Hematopoietic multipotent progenitor cell treated with erythropoietin and hydrocortisone succinate and interleukin-3 and kit ligand, for 17 days (in vitro differentiated cells): ENCODE results near the gene PCDHGC4.

Experiments used
- DNase-seq: peaks from one replicate; pipeline ENCODE4 v3.0.0-alpha.2; 2015; ENCODE audit warnings: low spot score

The PCDHGC4 gene

DNA sequence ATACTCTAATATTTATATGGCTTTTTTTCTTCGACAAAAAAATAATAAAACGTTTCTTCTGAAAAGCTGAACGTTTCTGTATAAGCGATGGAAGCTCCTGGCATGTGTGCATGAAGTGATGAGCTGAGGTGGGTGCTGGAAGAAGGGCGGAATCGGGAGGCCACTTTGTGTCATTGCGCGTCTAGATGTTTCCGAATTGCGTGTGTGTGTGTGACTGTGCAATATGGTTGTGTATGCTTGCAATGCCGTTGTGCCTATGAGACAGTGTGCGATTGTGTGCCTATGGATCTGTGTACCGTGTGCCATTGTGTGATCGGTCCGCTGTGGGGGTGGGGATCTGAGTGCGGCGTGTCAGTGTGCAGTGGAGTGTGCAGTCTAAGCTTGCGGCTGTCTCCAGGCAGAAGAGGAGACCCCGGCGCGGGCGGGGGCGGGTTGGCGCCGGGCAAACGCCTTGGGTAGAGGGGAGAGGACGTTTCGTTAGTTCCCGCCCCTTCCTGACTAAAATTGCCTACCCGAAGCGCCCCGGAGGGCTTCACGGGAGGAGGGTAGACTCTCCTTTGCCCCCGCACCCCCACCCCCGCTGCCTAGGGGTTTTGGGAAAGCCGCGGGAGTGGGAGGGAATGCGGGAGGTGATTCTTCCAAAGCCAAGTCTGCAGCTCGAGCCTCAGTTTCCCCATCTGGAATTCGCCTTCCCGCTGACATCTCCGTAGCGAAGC, 28.2 kb downstream of the PCDHGC4 start:
- DNase-seq = no peak

DNA sequence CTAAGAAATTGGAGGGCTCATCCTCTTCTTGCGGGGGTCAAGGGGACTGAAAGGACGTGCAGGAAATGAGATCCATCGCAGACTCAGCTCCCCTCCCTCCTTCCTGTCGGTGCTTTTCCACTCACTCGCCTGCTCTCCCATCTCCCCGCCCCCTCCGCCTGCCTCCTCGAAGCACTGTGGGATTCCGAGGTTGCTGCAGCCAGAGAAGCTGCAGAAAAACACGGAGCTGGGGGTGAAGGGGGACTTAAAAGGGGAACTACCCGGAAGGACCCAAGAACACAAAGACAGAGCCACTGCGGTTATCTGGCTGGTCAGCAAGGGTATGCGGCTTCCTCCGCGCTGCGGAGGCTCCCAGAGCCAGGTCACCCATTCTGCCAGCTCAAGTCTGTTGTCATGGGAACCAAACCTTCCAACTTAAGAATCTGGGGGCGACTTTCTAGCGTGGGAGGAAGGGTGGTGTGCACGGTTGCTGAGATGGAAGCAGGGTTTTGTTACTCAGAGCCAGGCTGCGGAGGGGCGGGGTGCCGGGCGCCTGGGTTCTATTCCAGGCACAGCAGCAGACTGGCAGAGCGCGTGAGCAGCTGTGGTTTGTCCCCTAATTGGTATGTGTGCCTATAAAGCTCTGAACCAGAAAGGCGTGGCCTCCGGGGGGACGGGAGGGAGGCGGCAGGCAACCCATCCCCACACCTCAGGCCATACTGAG, 28.9 kb downstream of the PCDHGC4 start:
- no peak for DNase-seq

DNA sequence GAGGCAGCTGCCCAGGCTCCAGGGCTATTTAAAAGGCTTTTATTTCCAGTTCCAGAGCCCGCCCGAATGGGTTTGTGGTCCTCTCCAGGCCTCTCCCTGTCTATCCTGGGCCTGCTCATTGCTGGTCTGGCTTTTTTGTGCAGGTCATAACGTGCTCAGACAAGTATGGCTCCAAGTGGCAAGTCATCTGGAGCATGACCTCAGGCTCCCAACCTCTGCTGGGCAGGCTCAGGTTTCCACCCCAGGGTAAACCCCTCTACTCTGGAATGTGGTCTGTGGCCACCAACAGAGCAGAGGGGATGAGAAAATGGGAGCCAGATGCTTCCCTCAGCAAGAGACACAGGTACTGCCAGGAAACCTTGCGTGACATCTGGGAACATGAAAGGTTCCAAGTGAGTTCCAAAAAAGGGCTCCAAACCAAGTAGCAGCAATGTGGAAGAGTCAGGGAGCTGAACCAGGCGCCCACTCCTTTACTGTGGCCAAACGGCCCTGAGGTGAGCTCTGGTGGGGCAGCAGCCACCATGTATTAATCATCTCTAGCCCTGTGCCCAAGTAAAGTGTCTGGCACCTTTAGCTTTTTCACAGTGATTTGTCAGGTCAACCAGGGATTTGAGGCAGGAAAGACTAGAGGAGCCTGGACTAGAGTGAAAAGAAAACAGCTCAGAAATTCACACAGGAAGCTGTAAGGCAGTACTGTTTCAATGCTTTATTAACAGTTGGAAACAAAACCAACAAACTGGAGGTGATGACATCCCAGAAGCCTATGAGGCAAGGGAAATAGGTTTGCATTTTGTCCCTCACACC, 29.7 kb downstream of the PCDHGC4 start:
- no peak for DNase-seq

DNA sequence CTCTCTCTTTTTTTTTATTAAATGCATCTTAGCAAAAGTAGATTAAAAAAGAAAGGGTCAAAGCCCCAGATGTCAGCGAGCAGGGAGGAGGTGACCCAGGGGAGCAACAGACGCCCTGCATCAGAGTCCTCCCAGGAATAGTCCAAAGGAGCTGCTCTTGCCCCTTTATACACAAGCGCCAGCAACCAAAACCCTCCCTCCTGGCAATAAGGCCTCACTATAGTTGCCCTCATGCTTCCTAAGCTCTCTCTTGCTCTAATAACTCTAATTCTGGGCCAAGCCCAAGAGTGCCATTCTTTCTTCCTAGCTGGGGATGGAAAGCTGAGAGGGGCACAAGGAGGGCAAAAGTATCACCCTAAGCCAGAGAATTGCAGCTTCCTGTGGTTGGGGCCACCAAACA, 30.3 kb downstream of the PCDHGC4 start:
- DNase-seq = no peak

DNA sequence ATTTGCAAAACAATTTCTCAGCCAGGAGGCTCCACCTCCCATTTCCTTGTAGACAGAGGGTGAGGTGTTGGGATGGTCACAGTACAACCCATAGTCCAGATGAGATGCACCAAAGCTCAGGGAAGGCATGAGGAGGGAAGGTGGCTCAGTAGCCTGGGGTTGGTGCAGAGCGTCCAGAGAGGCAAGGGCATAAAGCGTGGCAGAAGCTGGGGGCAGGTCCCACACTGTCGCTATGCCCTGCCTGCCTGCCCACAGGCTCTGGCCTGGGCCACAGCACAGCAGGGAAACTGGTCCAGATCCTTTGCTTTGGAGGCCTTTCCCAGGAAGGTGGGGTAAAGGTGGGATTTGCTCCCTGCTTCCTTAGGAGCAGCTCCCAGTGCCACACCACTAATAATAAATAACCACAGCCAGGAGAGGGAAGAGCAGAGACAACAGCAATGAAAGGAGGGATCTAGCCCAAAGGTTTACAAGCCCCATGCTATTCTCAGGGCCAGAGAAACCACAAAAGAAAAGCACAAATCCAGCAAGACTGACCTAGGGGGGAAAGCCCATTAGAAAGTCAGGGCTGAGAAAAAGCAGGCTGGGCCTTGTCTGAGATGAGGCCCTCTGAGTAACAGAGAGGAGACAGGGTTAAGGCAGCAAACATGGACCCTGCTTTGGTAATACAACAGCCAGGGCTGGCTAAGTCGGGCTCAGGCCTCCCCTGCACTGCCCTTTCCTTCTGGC, 31.3 kb downstream of the PCDHGC4 start:
- DNase-seq = no peak

DNA sequence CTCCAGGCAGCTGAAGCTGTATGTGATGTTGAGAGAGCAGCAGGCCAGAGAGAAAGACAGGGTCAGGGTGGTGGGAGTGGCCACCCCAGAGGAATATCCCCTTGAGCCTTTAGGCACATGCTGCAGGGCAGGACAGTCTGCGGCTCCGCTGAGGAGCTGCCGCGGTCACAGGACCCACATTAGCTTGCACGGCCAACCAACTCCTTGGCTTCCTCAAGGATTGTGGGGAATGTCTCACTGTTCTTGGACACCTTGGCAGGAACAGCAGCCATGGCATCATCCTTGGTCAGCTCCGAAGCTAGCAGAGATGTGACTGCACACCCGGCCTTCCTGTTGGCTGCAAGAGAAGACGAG, 31.8 kb downstream of the PCDHGC4 start:
- no peak for DNase-seq

DNA sequence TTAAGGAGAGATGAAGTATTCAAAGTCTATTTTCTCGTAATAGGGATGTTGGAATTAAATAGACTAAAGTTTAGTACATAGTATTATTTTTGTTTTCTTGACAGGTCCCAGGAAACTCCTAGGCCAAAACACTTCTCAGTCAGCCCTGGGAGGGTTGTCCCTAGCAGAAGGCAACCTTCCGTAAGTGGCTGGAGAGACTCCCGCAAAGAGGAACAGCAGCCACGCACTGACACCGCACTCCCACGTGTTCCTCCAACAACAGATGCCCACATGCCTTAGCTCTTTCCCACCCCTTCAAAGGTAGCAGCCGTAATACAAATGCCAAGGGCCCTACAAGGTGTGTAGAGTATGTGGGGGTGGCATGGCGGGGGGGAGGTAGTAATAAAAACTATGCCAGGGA, 32.5 kb downstream of the PCDHGC4 start:
- no peak for DNase-seq

DNA sequence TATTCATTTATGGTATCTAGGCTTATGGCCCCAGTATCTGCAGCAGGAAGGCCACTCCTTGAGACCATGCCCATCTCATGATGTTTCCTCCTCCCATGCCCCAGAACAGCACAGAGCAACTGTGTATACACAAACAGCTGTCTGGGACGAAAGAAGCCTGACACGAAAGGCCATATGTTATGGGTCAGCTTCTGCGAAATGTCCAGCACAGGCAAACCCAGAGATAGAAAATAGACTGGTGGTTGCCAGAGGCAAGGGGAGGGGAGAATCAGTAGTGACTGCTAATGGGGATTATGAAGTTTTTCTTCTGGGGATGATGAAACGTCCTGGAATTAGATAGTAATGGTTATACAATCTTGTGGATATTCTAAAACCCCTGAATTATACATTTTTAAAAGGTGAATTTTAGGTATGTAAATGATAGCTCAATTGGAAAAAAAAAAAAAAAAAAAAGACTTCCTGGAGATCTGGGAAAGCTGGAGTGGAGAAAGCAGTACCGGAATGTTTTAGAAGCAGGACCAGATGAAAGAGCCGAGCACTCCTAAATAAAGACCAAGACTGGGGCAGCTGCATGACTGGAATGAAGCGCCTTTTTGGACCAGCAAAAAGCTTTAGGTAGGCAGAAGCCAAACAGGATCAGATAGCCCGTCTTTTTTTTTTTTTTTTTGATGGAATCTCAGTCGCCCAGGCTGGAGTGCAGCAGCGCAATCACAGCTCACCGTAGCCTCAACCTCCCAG, 33.2 kb downstream of the PCDHGC4 start:
- DNase-seq = no peak

DNA sequence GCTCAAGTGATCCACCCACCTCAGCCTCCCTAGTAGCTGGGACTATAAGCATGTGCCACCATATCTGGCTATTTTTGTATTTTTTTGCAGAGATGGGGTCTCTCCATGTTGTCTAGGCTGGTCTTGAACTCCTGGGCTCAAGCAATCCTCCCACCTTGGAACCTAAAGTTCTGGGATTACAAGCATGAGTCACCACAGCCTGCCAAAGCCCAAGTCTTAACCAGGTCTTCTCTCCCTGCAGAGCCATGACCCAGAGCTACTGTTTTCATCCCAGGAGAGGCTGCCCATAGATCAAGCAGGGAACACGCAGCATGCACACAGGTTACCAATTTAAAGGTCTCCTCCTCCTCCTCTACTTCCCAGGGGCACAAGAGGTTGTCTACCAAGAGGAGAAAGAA, 33.8 kb downstream of the PCDHGC4 start:
- no peak for DNase-seq

DNA sequence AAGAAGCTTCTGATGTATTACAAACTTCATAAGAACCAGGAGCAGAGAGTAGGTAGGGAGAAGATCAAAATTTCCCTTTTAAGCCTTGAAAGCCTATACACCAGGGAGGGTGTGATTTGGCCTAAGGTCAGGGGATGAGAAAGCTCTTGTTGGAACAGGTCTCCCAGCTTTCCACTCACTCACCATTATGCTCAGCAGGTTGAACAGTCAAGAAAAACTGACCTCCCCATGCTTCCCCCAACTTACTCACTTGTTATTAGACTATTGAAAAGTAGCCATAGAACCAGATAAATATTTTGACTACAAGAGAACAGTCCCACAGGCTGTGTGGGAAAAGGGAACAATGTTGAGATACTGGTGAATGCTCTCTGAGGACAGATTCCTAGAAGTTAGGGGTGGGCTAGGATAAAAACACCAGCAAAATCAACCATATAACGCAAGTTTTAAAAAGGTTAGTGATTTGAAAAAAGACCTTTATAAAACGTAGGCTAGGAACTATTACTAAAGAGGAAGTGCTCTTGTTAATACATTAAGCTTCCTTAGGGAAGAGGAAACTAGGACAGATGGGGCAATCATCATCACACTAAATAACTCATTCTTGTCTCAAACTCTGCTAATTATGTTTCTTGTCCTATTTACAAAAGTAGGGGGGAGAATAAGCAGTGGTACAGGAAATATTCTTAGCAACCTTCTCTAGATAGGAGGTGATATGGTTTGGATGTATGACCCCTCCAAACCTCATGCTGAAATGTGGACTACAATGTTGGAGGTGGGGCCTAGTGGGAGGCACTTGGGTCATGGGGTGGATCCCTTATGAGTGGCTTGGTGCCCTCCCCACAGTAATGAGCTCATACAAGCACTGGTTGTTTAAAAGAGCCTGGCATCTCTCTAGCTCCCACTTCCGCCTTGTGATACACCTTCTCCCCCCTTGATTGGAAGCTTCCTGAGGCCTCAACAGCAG, 35.1 kb downstream of the PCDHGC4 start:
- no peak for DNase-seq

DNA sequence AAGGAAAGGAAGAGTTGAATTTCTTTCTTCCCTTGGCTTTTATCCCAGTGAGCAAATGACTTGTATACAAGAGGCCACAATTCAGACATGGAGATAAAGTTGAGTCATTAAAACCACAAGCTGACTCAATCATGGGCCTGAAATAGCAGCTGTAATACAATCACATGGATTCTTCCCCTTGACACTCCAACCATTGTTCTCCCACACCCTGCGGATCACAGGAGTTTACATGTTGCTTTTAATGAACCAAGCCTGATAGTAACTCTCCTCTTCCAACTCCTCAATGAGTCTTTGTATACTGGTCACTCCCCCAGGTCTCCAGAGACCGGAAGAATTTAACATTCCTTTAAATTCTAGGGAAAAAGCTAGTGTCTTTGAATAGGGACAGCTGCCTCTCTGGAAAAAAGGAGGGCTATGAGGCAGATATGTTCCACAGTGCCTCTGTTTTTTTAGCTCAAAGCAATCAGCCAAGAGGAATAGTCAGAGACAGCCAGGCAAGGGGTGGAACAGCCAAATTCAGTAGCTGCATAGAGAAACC, 36.5 kb downstream of the PCDHGC4 start:
- DNase-seq = no peak

DNA sequence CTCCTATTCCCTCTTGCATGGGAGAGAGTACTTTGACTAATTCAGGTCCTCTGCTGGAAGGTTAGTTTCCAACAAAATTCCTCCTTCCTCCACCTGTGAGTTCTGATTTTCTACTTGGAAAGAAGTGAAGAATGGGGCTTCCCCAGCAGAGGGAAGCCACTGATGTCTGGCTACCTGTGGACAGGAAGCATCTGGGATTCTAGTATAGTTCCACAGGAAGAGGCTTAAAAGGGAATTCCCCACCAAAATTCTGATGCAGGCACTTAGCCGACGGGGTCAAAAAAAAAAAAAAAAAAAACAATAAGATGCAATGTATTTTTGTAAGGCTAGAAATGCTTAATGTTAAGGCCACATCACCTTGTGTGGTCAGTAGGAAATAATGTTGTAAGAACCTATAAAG, 37.5 kb downstream of the PCDHGC4 start:
- no peak for DNase-seq

DNA sequence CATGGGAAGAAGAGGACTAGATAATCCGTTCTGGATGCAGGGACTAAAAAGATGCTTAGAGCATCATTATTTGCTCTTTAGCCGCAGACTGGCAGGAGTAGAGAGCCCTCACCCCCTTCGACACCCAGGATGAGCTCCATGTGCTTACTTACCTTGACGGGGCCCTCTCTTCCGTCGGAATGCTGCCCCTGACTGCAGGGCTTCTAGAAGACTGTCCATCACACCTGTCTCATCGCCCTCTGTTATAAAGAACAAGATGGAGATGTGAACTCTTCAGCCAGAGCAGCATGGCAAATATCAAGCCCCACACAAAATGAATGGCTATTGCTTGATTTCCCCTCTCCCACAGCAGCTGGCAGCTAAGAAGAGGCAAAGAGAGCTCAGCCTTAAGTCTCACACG, 39.2 kb downstream of the PCDHGC4 start:
- no peak for DNase-seq

DNA sequence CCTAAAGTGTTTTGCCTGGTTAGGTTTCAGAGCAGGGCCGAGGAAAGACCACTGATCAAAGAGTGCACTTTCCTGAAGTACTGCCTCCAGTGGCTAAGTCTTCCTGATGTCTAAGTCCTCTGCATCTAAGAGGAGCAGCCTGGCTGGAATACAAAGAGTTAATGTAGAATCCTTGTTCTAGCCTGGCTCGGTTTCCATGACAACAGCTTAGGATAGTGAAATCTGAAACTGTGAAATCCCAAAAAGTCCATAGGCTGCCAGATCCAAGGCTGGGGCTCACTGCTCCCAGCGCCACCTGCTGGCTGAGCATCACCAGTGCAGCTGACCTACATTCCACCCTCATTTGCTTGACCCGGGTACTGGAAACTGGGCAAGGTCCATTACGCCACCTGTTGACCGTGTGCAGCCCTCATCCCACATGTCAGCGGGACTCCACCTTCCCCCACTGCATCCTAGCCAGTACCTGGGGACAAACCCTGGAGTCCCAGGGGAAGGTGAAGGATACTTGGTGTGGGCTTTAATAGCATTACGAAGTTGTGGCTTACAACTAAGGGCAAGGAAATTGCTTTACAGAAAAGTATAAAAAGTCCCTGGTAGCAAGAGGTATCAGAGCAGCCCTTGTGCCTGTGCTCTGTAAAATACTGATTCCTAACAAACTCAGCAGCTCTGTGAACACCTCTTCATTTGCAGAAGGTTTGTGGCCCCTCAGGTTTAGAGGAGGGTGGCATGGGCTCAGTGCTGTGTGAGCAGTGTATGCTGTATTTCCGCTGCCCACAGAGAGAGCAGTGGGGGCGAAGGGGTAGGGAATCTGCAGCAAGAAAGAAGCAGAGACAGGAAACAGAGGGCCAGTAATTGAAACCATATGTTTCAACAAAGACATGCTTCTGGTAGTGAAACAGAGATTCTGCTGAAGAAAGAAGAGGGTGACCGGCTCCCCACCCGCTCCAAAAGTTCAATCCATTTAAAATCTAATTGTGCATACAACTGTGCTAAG, 40.1 kb downstream of the PCDHGC4 start:
- peak; percentile 86 for DNase-seq

DNA sequence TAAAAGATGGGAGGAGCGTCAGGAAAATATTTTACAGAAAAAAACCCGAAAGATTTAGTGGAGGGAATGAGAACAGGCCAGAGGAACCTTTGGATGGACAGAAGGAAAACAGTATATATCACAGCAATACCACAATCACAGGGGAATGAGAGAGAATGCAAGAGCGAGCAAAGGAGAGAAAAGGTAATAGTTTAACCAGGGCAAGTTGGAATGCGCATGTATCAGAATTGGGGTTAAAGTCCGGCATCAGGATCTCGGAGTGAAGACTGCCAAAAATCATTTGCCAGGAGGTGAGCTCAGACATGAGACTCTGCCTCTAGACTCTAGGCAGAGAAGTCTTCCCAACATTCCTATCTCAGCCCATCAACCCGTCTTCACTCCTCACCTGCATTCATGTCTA, 40.8 kb downstream of the PCDHGC4 start:
- DNase-seq = no peak

DNA sequence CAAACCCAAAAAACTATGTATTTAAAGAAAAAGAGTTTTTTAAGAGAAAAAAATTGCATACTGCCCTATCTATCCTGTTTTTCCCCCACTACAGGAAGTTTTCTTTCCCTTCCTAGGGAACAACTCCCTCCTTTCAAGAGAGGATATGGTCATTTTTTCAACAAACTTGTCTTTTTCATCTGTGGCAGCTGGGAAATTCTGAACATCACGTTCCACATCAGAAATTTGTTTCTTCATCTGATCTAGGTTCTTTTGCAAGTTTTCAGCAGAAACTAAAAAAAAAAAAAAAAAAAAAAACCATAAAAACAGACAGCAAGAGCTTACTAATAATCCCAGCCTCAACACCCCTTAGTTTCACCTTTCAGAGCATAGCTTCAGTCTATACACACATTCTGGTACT, 42.6 kb downstream of the PCDHGC4 start:
- DNase-seq = no peak

DNA sequence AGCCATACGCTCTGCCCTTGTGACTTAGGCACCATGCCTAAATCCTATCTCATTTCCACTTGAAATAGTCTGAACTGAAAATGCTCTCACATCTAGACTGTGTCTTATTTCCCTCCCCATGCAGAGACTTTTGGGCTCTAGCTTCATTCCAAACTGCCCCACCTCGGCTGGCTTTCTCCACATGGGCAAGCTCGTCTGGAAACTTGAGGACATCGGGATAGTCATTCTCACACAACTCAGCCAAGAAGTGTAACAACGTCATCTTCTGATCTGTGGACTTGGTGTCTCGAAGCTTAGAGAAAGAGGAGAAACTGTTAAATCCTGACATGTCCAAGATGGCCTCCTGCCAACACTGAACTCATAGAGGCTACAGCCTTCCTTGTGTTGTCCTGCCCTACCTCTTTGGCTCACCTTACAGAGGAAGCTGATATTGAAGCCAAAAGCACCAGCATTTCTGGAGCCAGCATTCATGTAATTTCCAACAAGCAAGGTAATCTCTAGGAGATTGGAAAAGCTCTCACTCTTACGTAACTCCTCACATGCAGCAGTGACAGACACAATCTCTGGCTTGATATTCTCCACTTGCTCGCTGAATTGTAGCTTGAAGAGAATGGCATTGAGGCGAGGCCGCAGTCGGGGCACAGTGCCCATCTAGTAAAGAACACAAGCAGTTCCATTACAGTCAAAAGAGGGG, 43.6 kb downstream of the PCDHGC4 start:
- no peak for DNase-seq

DNA sequence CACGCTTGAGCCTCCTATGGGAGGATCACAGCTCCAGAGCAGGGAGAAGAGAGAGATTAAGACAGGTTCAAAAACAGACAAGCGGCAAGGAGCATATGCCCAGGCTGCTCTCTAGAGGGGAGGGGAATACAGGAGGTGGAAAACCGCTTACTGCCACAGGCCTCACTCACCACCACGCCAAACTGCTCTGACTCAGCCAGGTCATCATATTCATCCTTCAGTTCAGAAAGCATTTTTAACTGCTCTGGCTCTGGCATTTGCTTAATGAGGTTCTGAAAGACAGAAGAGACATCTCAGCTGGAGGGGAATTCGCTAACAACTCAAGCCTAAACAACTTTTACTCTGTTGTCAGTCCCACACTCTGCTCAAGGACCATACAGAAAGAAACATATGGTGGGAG, 44.2 kb downstream of the PCDHGC4 start:
- DNase-seq = no peak
